ENCODE measurements around the gene GRM4.

GRM4 gene

GRCh38 chr6:34157236-34157830 lies 11.4 kb upstream of the GRM4 start:
- no peak for DNase-seq

GRCh38 chr6:34155471-34156300 lies 9.8 kb upstream of the GRM4 start:
- DNase-seq: no peak

GRCh38 chr6:34154668-34155447 lies 9.0 kb upstream of the GRM4 start:
- peak; percentile 18 for DNase-seq

- no peak for DNase-seq
Measured at GRCh38 chr6:34152806-34153520, 7.1 kb upstream of the GRM4 start.

GRCh38 chr6:34152042-34152524 lies 6.2 kb upstream of the GRM4 start:
- no peak for DNase-seq

- DNase-seq: no peak
Measured at GRCh38 chr6:34151321-34152041, 5.6 kb upstream of the GRM4 start.

- DNase-seq: no peak
Measured at GRCh38 chr6:34150766-34151165, 4.9 kb upstream of the GRM4 start.

- no peak for DNase-seq
Measured at GRCh38 chr6:34149831-34150400, 4.0 kb upstream of the GRM4 start.

- no peak for DNase-seq
Measured at GRCh38 chr6:34149452-34149810, 3.5 kb upstream of the GRM4 start.

GRCh38 chr6:34148631-34149451 lies 3.0 kb upstream of the GRM4 start:
- DNase-seq: no peak

- DNase-seq: no peak
Measured at GRCh38 chr6:34147906-34148630, 2.2 kb upstream of the GRM4 start.

GRCh38 chr6:34146801-34147592 lies 1.1 kb upstream of the GRM4 start:
- no peak for DNase-seq

- DNase-seq: no peak
Measured at GRCh38 chr6:34145161-34146020, 496 bp downstream of the GRM4 start.

- DNase-seq: no peak
Measured at GRCh38 chr6:34144581-34145160, 1.2 kb downstream of the GRM4 start.

GRCh38 chr6:34143884-34144580 lies 1.9 kb downstream of the GRM4 start:
- DNase-seq: no peak

GRCh38 chr6:34143196-34143883 lies 2.5 kb downstream of the GRM4 start:
- no peak for DNase-seq
